ENCODE data around the gene GLB1L3. TPM values are rescaled to one million over a fixed set of nuclear protein-coding genes. Genes with fewer than 3 reads are reported as not detected.

GLB1L3 gene
- total RNA-seq, 6 experiments from 2014 or later, result not detected

- intact Hi-C loops (cut with DNase I), result no loop called here
- H3K9me3 ChIP-seq, result no peaks in the 10 kb centered on the region
- no peak overlapping the region for H3K27ac ChIP-seq
- ATAC-seq, result no peak
- no peak overlapping the region for H3K4me3 ChIP-seq
- no peak for DNase-seq
- H3K4me1 ChIP-seq, result no peaks in the 10 kb centered on the region
- 73% methylated on average over 6 of the region's 6 CpGs for WGBS (ENCODE audit: insufficient coverage, low coverage, low lambda C conversion rate, missing lambda C conversion rate)
- no peaks in the 10 kb centered on the region for H3K36me3 ChIP-seq
- TF ChIP-seq POLR2A (IDR thresholded peaks at IDR 0.05) (no peak), CTCF (IDR thresholded peaks at IDR 0.05) (no peak)
- H3K27me3 ChIP-seq, result no peaks in the 10 kb centered on the region
These were observed 15.0 kb downstream of the GLB1L3 start for GRCh38 chr11:134291196-134291595.

GRCh38 chr11:134292661-134293060, 16.5 kb downstream of the GLB1L3 start:
- H3K36me3 ChIP-seq, result no peaks in the 10 kb centered on the region
- no peak for TF ChIP-seq CTCF (IDR thresholded peaks at IDR 0.05)
- no peak for TF ChIP-seq POLR2A (IDR thresholded peaks at IDR 0.05)
- H3K9me3 ChIP-seq, result no peaks in the 10 kb centered on the region
- no peak for ATAC-seq
- H3K4me1 ChIP-seq, result no peaks in the 10 kb centered on the region
- no peaks in the 10 kb centered on the region for H3K27me3 ChIP-seq
- intact Hi-C loops (cut with DNase I), result no loop called here
- WGBS (ENCODE audit: insufficient coverage, low coverage, low lambda C conversion rate, missing lambda C conversion rate), result 88% methylated on average over 5 of the region's 15 CpGs
- H3K4me3 ChIP-seq, result no peak overlapping the region
- H3K27ac ChIP-seq, result no peak overlapping the region
- DNase-seq, result no peak

- H3K4me3 ChIP-seq, result no peak overlapping the region
- intact Hi-C loops (cut with DNase I), result no loop called here
- TF ChIP-seq POLR2A (IDR thresholded peaks at IDR 0.05), result no peak
- TF ChIP-seq CTCF (IDR thresholded peaks at IDR 0.05), result no peak
- DNase-seq (no peak), ATAC-seq (no peak)
- H3K4me1 ChIP-seq, result no peaks in the 10 kb centered on the region
- no peak overlapping the region for H3K27ac ChIP-seq
- no peaks in the 10 kb centered on the region for H3K36me3 ChIP-seq
- H3K27me3 ChIP-seq, result no peaks in the 10 kb centered on the region
- WGBS (ENCODE audit: insufficient coverage, low coverage, low lambda C conversion rate, missing lambda C conversion rate), result 64% methylated on average over 13 of the region's 20 CpGs
- H3K9me3 ChIP-seq, result no peaks in the 10 kb centered on the region
These were observed 17.2 kb downstream of the GLB1L3 start for GRCh38 chr11:134293119-134294113.

- no peak for ATAC-seq
- Histone ChIP-seq H3K4me1 (no peaks in the 10 kb centered on the region), H3K9me3 (no peaks in the 10 kb centered on the region), H3K27ac (no peak overlapping the region), H3K27me3 (no peaks in the 10 kb centered on the region), H3K4me3 (no peak overlapping the region), H3K36me3 (no peaks in the 10 kb centered on the region)
- DNase-seq, result no peak
- TF ChIP-seq CTCF (IDR thresholded peaks at IDR 0.05) (no peak), POLR2A (IDR thresholded peaks at IDR 0.05) (no peak)
- WGBS (ENCODE audit: insufficient coverage, low coverage, low lambda C conversion rate, missing lambda C conversion rate), result 70% methylated on average over 9 of the region's 9 CpGs
- intact Hi-C loops (cut with DNase I), result no loop called here
These were observed 18.5 kb downstream of the GLB1L3 start for GRCh38 chr11:134294664-134295063.

Data from right lobe of liver (tissue), 6 donors.